ENCODE results near the gene CPLX1. TPM values are rescaled to one million over a fixed set of nuclear protein-coding genes. Genes with fewer than 3 reads are reported as not detected.

The CPLX1 gene
- total RNA-seq, 1 experiment from 2014 or later, result 3.5 TPM

DNA sequence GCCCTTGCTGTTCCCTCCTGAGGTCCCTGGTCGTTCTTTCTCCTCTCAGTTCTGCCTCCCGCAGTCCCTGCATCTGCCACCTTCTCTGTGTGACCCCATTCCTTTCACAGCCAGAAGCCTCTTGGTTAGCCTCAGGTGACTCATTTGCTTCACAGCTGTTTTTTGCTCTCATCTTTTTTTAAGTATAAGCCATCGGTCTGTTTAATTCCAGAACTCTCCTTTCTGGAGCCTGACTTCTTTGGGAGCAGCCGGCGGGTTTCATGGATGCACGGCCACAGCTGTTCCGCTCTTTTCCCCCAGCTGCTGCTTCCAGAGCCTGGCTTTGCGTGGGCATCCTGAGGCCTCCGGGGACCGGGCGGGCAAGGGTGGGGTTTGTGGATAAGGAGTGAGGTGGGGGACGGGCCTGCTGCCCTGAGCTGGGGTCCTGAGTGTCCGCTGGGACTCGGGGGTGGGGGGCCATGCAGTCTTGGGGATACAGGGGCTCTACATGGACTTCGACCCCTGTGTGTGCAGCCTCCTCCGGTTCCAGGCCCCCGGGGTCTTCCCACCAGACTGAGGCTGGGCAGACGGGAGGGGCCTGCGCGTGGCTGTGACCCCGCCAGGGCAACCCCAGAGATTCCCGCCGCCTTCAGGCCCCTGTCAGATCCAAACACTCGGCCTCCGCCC is 73.6 kb downstream of the CPLX1 start:
- H3K4me3 Mint-ChIP-seq, result no peak overlapping the region
- H3K27me3 Mint-ChIP-seq (ENCODE audit: low read depth), result no peaks in the 10 kb centered on the region
- no peak overlapping the region for H3K27ac Mint-ChIP-seq
- CTCF ChIA-PET, result interaction anchor here (1.1 to 1.6 kb wide), 2 partner anchors 9 to 10 kb away, joined by 5 to 7 read pairs; no protein-coding TSS in a partner anchor
- TF ChIP-seq ZNF232 (CRISPR knock-in tag; IDR thresholded peaks at IDR 0.05) (no peak), SMAD4 (CRISPR knock-in tag; IDR thresholded peaks at IDR 0.05) (no peak), NFYB (CRISPR knock-in tag; conservative IDR thresholded peaks at IDR 0.05; ENCODE audit: low read depth) (no peak), ERG (CRISPR knock-in tag; IDR thresholded peaks at IDR 0.05) (no peak), AFF4 (CRISPR knock-in tag; IDR thresholded peaks at IDR 0.05; ENCODE audit: borderline replicate concordance) (no peak), NR3C1 (CRISPR knock-in tag; conservative IDR thresholded peaks at IDR 0.05; ENCODE audit: low read depth) (no peak), FOXJ3 (CRISPR knock-in tag; IDR thresholded peaks at IDR 0.05; ENCODE audit: borderline replicate concordance) (no peak), NR2C2 (CRISPR knock-in tag; IDR thresholded peaks at IDR 0.05) (no peak)
- TF ChIP-seq, protein P1, sequence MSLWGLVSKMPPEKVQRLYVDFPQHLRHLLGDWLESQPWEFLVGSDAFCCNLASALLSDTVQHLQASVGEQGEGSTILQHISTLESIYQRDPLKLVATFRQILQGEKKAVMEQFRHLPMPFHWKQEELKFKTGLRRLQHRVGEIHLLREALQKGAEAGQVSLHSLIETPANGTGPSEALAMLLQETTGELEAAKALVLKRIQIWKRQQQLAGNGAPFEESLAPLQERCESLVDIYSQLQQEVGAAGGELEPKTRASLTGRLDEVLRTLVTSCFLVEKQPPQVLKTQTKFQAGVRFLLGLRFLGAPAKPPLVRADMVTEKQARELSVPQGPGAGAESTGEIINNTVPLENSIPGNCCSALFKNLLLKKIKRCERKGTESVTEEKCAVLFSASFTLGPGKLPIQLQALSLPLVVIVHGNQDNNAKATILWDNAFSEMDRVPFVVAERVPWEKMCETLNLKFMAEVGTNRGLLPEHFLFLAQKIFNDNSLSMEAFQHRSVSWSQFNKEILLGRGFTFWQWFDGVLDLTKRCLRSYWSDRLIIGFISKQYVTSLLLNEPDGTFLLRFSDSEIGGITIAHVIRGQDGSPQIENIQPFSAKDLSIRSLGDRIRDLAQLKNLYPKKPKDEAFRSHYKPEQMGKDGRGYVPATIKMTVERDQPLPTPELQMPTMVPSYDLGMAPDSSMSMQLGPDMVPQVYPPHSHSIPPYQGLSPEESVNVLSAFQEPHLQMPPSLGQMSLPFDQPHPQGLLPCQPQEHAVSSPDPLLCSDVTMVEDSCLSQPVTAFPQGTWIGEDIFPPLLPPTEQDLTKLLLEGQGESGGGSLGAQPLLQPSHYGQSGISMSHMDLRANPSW (CRISPR knock-in tag; conservative IDR thresholded peaks at IDR 0.05; ENCODE audit: low read depth), result no peak
- POLR2A ChIA-PET, result no interaction called here
- H3K4me1 Mint-ChIP-seq, result no peaks in the 10 kb centered on the region
- H3K36me3 Mint-ChIP-seq, result peaks cover 33% of the 10 kb centered on the region
- H3K9me3 Mint-ChIP-seq, result peaks cover 3% of the 10 kb centered on the region; the same call in 1 of the 2 replicates
- ATAC-seq (no peak), DNase-seq (ENCODE audit: low spot score) (no peak)

DNA sequence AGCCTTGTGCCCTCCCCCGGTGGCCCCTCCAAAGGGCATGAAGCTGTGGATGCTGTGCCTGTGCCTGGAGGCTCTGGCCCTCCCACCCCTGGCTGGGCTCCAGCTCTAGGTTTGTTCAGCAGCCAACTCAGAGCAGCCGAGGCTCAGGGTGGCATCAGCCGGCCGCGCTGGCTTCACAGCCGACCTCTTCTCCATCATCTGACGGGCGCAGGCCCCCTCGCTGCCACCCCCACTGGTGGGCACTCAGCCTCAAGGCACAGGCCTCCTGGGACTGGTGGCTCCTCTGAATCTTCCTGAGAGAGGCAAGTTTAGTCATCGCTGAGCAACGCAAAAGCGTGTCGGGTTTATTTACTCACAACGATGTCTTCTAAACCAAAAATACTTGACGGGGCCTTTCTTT is 74.3 kb downstream of the CPLX1 start:
- ATAC-seq, result no peak
- H3K4me3 Mint-ChIP-seq, result no peak overlapping the region
- POLR2A ChIA-PET, result no interaction called here
- TF ChIP-seq MYBL2 (CRISPR knock-in tag; IDR thresholded peaks at IDR 0.05), result no peak
- TF ChIP-seq AFF4 (CRISPR knock-in tag; IDR thresholded peaks at IDR 0.05; ENCODE audit: borderline replicate concordance), result no peak
- no peak for TF ChIP-seq ERG (CRISPR knock-in tag; IDR thresholded peaks at IDR 0.05)
- TF ChIP-seq, protein P2, sequence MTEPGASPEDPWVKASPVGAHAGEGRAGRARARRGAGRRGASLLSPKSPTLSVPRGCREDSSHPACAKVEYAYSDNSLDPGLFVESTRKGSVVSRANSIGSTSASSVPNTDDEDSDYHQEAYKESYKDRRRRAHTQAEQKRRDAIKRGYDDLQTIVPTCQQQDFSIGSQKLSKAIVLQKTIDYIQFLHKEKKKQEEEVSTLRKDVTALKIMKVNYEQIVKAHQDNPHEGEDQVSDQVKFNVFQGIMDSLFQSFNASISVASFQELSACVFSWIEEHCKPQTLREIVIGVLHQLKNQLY (CRISPR knock-in tag; IDR thresholded peaks at IDR 0.05), result no peak
- TF ChIP-seq SMAD4 (CRISPR knock-in tag; IDR thresholded peaks at IDR 0.05), result no peak
- no peak for TF ChIP-seq ELF4 (CRISPR knock-in tag; IDR thresholded peaks at IDR 0.05; ENCODE audit: low read depth)
- TF ChIP-seq, protein P1 (CRISPR knock-in tag; conservative IDR thresholded peaks at IDR 0.05; ENCODE audit: low read depth), result no peak
- no peak for TF ChIP-seq TEAD1 (CRISPR knock-in tag; IDR thresholded peaks at IDR 0.05)
- TF ChIP-seq IRF2 (CRISPR knock-in tag; IDR thresholded peaks at IDR 0.05; ENCODE audit: borderline replicate concordance, low read depth), result no peak
- no peak for TF ChIP-seq ZNF232 (CRISPR knock-in tag; IDR thresholded peaks at IDR 0.05)

More for the DNA sequence above, 74.3 kb downstream of the CPLX1 start:
- CTCF ChIA-PET, result interaction anchor here (1.6 kb wide), 1 partner anchor 9 kb away, joined by 5 read pairs; no protein-coding TSS in a partner anchor
- DNase-seq (ENCODE audit: low spot score), result no peak
- no peak overlapping the region; the same call in 1 of the 2 replicates for H3K27ac Mint-ChIP-seq
- no peaks in the 10 kb centered on the region for H3K4me1 Mint-ChIP-seq
- H3K36me3 Mint-ChIP-seq, result peaks cover 27% of the 10 kb centered on the region
- H3K27me3 Mint-ChIP-seq (ENCODE audit: low read depth), result no peaks in the 10 kb centered on the region
- H3K9me3 Mint-ChIP-seq, result peaks cover 3% of the 10 kb centered on the region; the same call in 1 of the 2 replicates
